A673 (cell line): ENCODE data around the gene MOCOS.

ENCODE experiments used
- CTCF ChIP-seq: fragments of 300-800, 200-600 bp; sonication (generic); conservative IDR thresholded peaks from 2 replicates; pipeline ENCODE4 v1.5.1; 2017; ENCODE audit warnings: low read depth, mild to moderate bottlenecking, antibody characterized with exemption, low read length, moderate library complexity, mixed read lengths
- EZH2 ChIP-seq: fragments of 200-600 bp; sonication (generic); IDR thresholded peaks from 2 replicates; pipeline ENCODE4 v1.6.1; 2017; ENCODE audit warnings: borderline replicate concordance, low read depth, mild to moderate bottlenecking, mixed read lengths, antibody characterized with exemption, low read length; ENCODE audit not compliant: poor library complexity, severe bottlenecking

- TF ChIP-seq CTCF: no peak
- no peak for TF ChIP-seq EZH2
Observed at GRCh38 chr18:36186461-36187192, 670 bp upstream of the MOCOS start.
